Endothelial cell of umbilical vein (primary cell): ENCODE data around the gene NCOA5. TPM values are rescaled to one million over a fixed set of nuclear protein-coding genes. Genes with fewer than 3 reads are reported as not detected.

ENCODE experiments used
- BruUV-seq: library from RNA; stranded (reverse); fragments of 400-500 nt; replicated peaks from 2 replicates; lab custom pipeline; 2021; lab: Mats Ljungman, UMichigan
- CTCF ChIA-PET: fragments of 300-600, 350-600 bp; sonication (Branson Sonifier 250); formaldehyde crosslinking; loops from one replicate; lab custom pipeline; 2021; ENCODE audit warnings: antibody characterized with exemption, inconsistent platforms; lab: Charles Lee
- POLR2A ChIA-PET: fragments of 300-600, 350-600 bp; sonication (Branson Sonifier 250); formaldehyde crosslinking; loops from one replicate; lab custom pipeline; 2021; ENCODE audit warnings: antibody characterized with exemption, inconsistent platforms; lab: Charles Lee
- DNase-seq: peaks from one replicate; pipeline ENCODE4 v3.0.0-alpha.2; 2011; ENCODE audit warnings: low read depth, low spot score
- FAIRE-seq: peaks from 2 replicates; lab custom pipeline; 2011; peaks lifted over from hg19 to GRCh38; lab: Jason Lieb, UNC
- H2AFZ ChIP-seq: 2 replicates; pipeline ENCODE4 v1.6.0; 2012; ENCODE audit warnings: low read depth, low read length, control low read depth, inconsistent platforms
- H3K27ac ChIP-seq: 2 replicates; pipeline ENCODE4 v1.5.1; 2011; ENCODE audit warnings: low read depth, mild to moderate bottlenecking, control low read depth, low read length, moderate library complexity; ENCODE audit not compliant: insufficient read depth
- H3K27me3 ChIP-seq, 2 experiments: 2 replicates each; pipeline versions ENCODE4 v1.6.0 to v1.6.1; 2011; ENCODE audit warnings: low read length in 2 of 2, mixed read lengths in 1 of 2; ENCODE audit not compliant: control insufficient read depth in 2 of 2, insufficient read depth in 2 of 2
- H3K36me3 ChIP-seq, 2 experiments: 2 replicates in 1 of 2; 3 replicates in 1 of 2; pipeline ENCODE4 v1.5.1; 2011; ENCODE audit warnings: low read length in 2 of 2, mild to moderate bottlenecking in 1 of 2, moderate library complexity in 1 of 2; ENCODE audit not compliant: control insufficient read depth in 2 of 2, insufficient read depth in 2 of 2; ENCODE audit errors: extremely low read depth in 1 of 2
- H3K4me1 ChIP-seq: 3 replicates; pipeline ENCODE4 v1.5.1; 2011; ENCODE audit warnings: mild to moderate bottlenecking, low read length; ENCODE audit not compliant: control insufficient read depth, insufficient read depth; ENCODE audit errors: extremely low read depth
- H3K4me2 ChIP-seq: 2 replicates; pipeline ENCODE4 v1.6.1; 2011; ENCODE audit warnings: low read length, control low read depth, mixed read lengths; ENCODE audit not compliant: insufficient read depth
- H3K4me3 ChIP-seq, 3 experiments: fragments of 200-600 bp in 1 of 3; sonication (generic), shearing (Covaris generic) in 1 of 3; replicated peaks in 1 of 3; 2 replicates each; pipeline ENCODE4 v1.5.1; 2011 to 2016; ENCODE audit warnings: control low read depth in 3 of 3, low read length in 3 of 3, mild to moderate bottlenecking in 2 of 3, inconsistent platforms in 1 of 3, low read depth in 1 of 3, moderate library complexity in 1 of 3; ENCODE audit not compliant: insufficient read depth in 1 of 3
- H3K79me2 ChIP-seq: 2 replicates; pipeline ENCODE4 v1.6.0; 2012; ENCODE audit warnings: low read length, inconsistent platforms; ENCODE audit not compliant: control insufficient read depth, insufficient read depth
- H3K9ac ChIP-seq: replicated peaks from 2 replicates; pipeline ENCODE3; 2011; ENCODE audit warnings: low read length, control low read depth; ENCODE audit not compliant: insufficient read depth; ENCODE audit errors: extremely low read depth
- H3K9me1 ChIP-seq: replicated peaks from 3 replicates; pipeline ENCODE4 v1.6.0; 2011; ENCODE audit warnings: mild to moderate bottlenecking, low read length; ENCODE audit not compliant: control insufficient read depth, insufficient read depth; ENCODE audit errors: extremely low read depth
- H3K9me3 ChIP-seq: replicated peaks from 2 replicates; pipeline ENCODE4 v1.5.1; 2012; ENCODE audit warnings: low read length, inconsistent platforms; ENCODE audit not compliant: control insufficient read depth, insufficient read depth
- H4K20me1 ChIP-seq: replicated peaks from 2 replicates; pipeline ENCODE3; 2011; ENCODE audit warnings: mild to moderate bottlenecking, low read length; ENCODE audit not compliant: control insufficient read depth, insufficient read depth; ENCODE audit errors: extremely low read depth
- CTCF ChIP-seq, 2 donors: IDR thresholded peaks; 1 replicate in 1 of 2; 2 replicates in 1 of 2; pipeline ENCODE4 v1.5.1; 2011; ENCODE audit warnings: low read length in 2 of 2, mild to moderate bottlenecking in 2 of 2, moderate library complexity in 2 of 2, control low read depth in 1 of 2, inconsistent platforms in 1 of 2, low read depth in 1 of 2; ENCODE audit not compliant: insufficient read depth in 1 of 2; ENCODE audit errors: extremely low read depth in 1 of 2
- EZH2 ChIP-seq: IDR thresholded peaks from 2 replicates; pipeline ENCODE4 v1.6.1; 2012; ENCODE audit warnings: borderline replicate concordance, low read depth, mild to moderate bottlenecking, moderate library complexity, low read length, inconsistent platforms; ENCODE audit not compliant: severe bottlenecking
- FOS ChIP-seq: IDR thresholded peaks from 2 replicates; pipeline ENCODE4 v1.6.1; 2011; ENCODE audit warnings: mild to moderate bottlenecking, low read length, moderate library complexity, borderline replicate concordance; ENCODE audit not compliant: insufficient read depth
- GATA2 ChIP-seq: IDR thresholded peaks from 2 replicates; pipeline ENCODE4 v1.7.0; 2011; ENCODE audit warnings: low read depth, mild to moderate bottlenecking, moderate library complexity, mixed read lengths, low read length; ENCODE audit not compliant: insufficient read length, insufficient read depth
- JUN ChIP-seq: IDR thresholded peaks from 2 replicates; pipeline ENCODE4 v1.6.1; 2011; ENCODE audit warnings: borderline replicate concordance, low read depth; ENCODE audit not compliant: insufficient read length, insufficient read depth
- MAX ChIP-seq: IDR thresholded peaks from 2 replicates; pipeline ENCODE4 v1.6.1; 2011; ENCODE audit not compliant: insufficient read depth, insufficient read length
- MYC ChIP-seq: IDR thresholded peaks from one replicate; pipeline ENCODE4 v1.6.1; 2011; ENCODE audit warnings: mild to moderate bottlenecking, low read depth, low read length
- POLR2A ChIP-seq: IDR thresholded peaks from 2 replicates; pipeline ENCODE4 v1.6.1; 2012; ENCODE audit warnings: low read depth, mild to moderate bottlenecking, control low read depth, low read length
- POLR2AphosphoS5 ChIP-seq: IDR thresholded peaks from 2 replicates; pipeline ENCODE4 v1.6.1; 2012; ENCODE audit warnings: low read depth, mild to moderate bottlenecking, control low read depth, low read length, moderate library complexity; ENCODE audit not compliant: insufficient read depth
- dilution Hi-C: fragments of 300-500 bp; cut with MboI; formaldehyde crosslinking; loops from one replicate; pipeline ENCODE4 v1.15.0; 2019; ENCODE audit warnings: low sequenced_read_pairs; ENCODE audit not compliant: extremely low pct_ligation_motif_present
- intact Hi-C: fragments of 100-400 bp; cut with micrococcal nuclease; formaldehyde crosslinking; loops from one replicate; pipeline ENCODE4 v1.10.0; 2022
- polyA plus RNA-seq, 4 experiments: library from polyadenylated mRNA; depleted of rRNA in 3 of 4; stranded (reverse) in 3 of 4; unstranded in 1 of 4; fragments of >200 nt; gene quantifications; 2 replicates each; pipeline versions ENCODE4 v1.2.1 to v1.2.3, GENCODE V29; 2011 to 2012; ENCODE audit warnings: missing spikeins in 1 of 4
- total RNA-seq: library from RNA; stranded (reverse); gene quantifications from 2 replicates; pipeline ENCODE4 v1.2.3, GENCODE V29; 2021

NCOA5 gene
- total and polyA plus RNA-seq, 2 donors (not counting 3 experiments of a cell fraction or from before 2014, with no cell fraction given): 32.0 to 39.5 TPM

DNA sequence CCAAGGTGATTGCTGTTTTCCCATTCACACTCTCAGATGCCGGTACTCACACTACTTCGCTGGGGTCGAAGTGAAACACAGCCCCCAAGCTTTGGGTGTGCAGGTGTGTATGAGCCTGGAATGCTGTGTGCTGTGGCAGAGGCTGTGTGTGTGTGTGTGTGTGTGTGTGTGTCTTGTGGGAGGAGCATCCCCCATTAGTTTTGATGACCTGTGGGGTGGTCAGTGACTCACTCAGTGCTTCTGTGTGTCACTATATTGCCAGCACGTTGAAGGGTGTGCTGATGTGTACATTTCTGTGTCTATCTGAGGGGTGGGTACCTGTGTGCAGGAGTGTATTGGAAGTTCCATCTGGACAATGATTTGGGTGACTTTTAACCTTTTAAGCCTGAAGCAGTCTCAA is 65.8 kb downstream of the NCOA5 start:
- Histone ChIP-seq H3K9ac (no peak overlapping the region), H3K79me2 (no peaks in the 10 kb centered on the region), H3K27ac (no peak overlapping the region), H4K20me1 (no peaks in the 10 kb centered on the region), H3K9me3 (no peaks in the 10 kb centered on the region), H3K27me3 (peaks cover 16 to 24% of the 10 kb centered on the region in 2 experiments), H3K4me3 (no peak overlapping the region), H2AFZ (no peak overlapping the region), H3K36me3 (no peaks in the 10 kb centered on the region), H3K9me1 (no peaks in the 10 kb centered on the region), H3K4me1 (no peaks in the 10 kb centered on the region), H3K4me2 (no peak overlapping the region)
- intact Hi-C loops (loop anchor here (1.0 to 5.0 kb wide), 5 partner anchors 33 to 325 kb away; no protein-coding TSS in a partner anchor), dilution Hi-C loops (no loop called here)
- BruUV-seq: no TSS peak
- no peak for DNase-seq
- ChIA-PET POLR2A (no interaction called here), CTCF (interaction anchor here (0.6 to 1.4 kb wide), 2 partner anchors 9 to 13 kb away, joined by 3 to 7 read pairs; no protein-coding TSS in a partner anchor)
- TF ChIP-seq FOS (no peak), JUN (no peak)
- no peak for FAIRE-seq

DNA sequence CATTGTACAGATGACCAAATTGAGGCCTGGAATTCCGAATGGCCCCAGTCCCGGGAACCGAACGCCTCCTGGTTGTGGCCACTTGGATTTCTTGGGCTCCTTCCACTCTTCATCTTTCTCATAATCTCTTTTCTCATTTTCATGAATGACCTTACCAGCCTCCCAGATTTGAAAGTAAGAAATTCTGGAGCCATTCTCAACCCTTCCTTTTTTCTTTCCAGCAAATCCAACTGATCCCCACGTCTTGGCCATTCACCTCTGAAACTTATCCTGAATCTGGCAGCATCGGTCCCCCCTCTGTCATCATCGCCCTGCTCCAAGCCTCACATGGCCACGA is 66.6 kb downstream of the NCOA5 start:
- Histone ChIP-seq H3K27me3 (peaks cover 10 to 25% of the 10 kb centered on the region in 2 experiments), H3K9me1 (no peaks in the 10 kb centered on the region), H3K79me2 (no peaks in the 10 kb centered on the region), H3K4me2 (no peak overlapping the region), H3K36me3 (no peaks in the 10 kb centered on the region), H3K9ac (no peak overlapping the region), H2AFZ (no peak overlapping the region), H4K20me1 (no peaks in the 10 kb centered on the region), H3K9me3 (no peaks in the 10 kb centered on the region), H3K27ac (no peak overlapping the region), H3K4me3 (no peak overlapping the region), H3K4me1 (no peaks in the 10 kb centered on the region)
- no peak for DNase-seq
- no peak for TF ChIP-seq CTCF (IDR thresholded peaks at IDR 0.05; ENCODE audit: extremely low read depth in 1 of 2, insufficient read depth in 1 of 2, low read depth in 1 of 2, low read length in 2 of 2)
- no peak for TF ChIP-seq MAX
- no peak for TF ChIP-seq GATA2
- no peak for TF ChIP-seq POLR2AphosphoS5
- TF ChIP-seq MYC: no peak
- no peak for TF ChIP-seq EZH2
- no peak for TF ChIP-seq POLR2A
- TF ChIP-seq JUN: no peak
- TF ChIP-seq FOS: no peak
- BruUV-seq: no TSS peak
- ChIA-PET CTCF (interaction anchor here (0.7 to 1.9 kb wide), 27 partner anchors 9 to 415 kb away, joined by 3 to 34 read pairs (median 5); partner anchors contain the start of gene MMP9), POLR2A (interaction anchor here (0.6 kb wide), 1 partner anchor 326 kb away, joined by 3 read pairs; no protein-coding TSS in a partner anchor)
- dilution Hi-C loops: no loop called here
- FAIRE-seq: no peak
- intact Hi-C loops: loop anchor here (1.0 to 5.0 kb wide), 5 partner anchors 34 to 326 kb away; no protein-coding TSS in a partner anchor
